Osteoblast (primary cell): ENCODE measurements around the gene TBC1D8. TPM values are rescaled to one million over a fixed set of nuclear protein-coding genes. Genes with fewer than 3 reads are reported as not detected.

Source experiments
- DNase-seq: peaks from one replicate; pipeline ENCODE4 v3.0.0; 2011; ENCODE audit warnings: low spot score, mixed read lengths; ENCODE audit not compliant: insufficient read length; ENCODE audit errors: missing footprints
- H2AFZ ChIP-seq: 2 replicates; pipeline ENCODE4 v1.6.0; 2011; ENCODE audit warnings: mild to moderate bottlenecking, low read length
- H3K27ac ChIP-seq: 2 replicates; pipeline ENCODE4 v1.5.1; 2011; ENCODE audit warnings: mild to moderate bottlenecking, low read depth, low read length, moderate library complexity
- H3K27me3 ChIP-seq: 2 replicates; pipeline ENCODE4 v1.6.0; 2012; ENCODE audit warnings: mild to moderate bottlenecking, control low read depth, inconsistent platforms, low read length, moderate library complexity; ENCODE audit not compliant: insufficient read depth
- H3K36me3 ChIP-seq: 2 replicates; pipeline ENCODE4 v1.5.1; 2011; ENCODE audit warnings: mild to moderate bottlenecking, low read length, control low read depth, moderate library complexity; ENCODE audit not compliant: insufficient read depth
- H3K4me1 ChIP-seq: 2 replicates; pipeline ENCODE4 v1.5.1; 2011; ENCODE audit warnings: mild to moderate bottlenecking, low read length, control low read depth, moderate library complexity; ENCODE audit not compliant: insufficient read depth
- H3K4me2 ChIP-seq: 2 replicates; pipeline ENCODE4 v1.6.0; 2011; ENCODE audit warnings: mild to moderate bottlenecking, low read length; ENCODE audit not compliant: insufficient read depth
- H3K4me3 ChIP-seq: fragments of 200-600 bp; sonication (generic); 3 replicates; pipeline ENCODE4 v1.5.1; 2012; ENCODE audit warnings: mild to moderate bottlenecking, low read length, inconsistent platforms; ENCODE audit not compliant: insufficient read depth
- H3K79me2 ChIP-seq: 2 replicates; pipeline ENCODE4 v1.6.0; 2012; ENCODE audit warnings: mild to moderate bottlenecking, low read length, control low read depth, inconsistent platforms; ENCODE audit not compliant: insufficient read depth
- H3K9me3 ChIP-seq: 2 replicates; pipeline ENCODE4 v1.5.1; 2011; ENCODE audit warnings: low read depth, low read length, control low read depth
- H4K20me1 ChIP-seq: 2 replicates; pipeline ENCODE4 v1.6.0; 2012; ENCODE audit warnings: mild to moderate bottlenecking, low read length, control low read depth; ENCODE audit not compliant: insufficient read depth
- total RNA-seq: library from RNA; depleted of rRNA; stranded (reverse); fragments of >200 nt; gene quantifications from 2 replicates; pipeline ENCODE4 v1.2.3, GENCODE V29; 2012
- TF ChIP-seq, protein P1 (sequence below): IDR thresholded peaks from 2 replicates; pipeline ENCODE4 v1.5.1; 2011; ENCODE audit warnings: mild to moderate bottlenecking, low read depth, low read length, moderate library complexity; ENCODE audit errors: extremely low read depth

The TBC1D8 gene
- total RNA-seq, 1 donor = 13.4 TPM

DNA sequence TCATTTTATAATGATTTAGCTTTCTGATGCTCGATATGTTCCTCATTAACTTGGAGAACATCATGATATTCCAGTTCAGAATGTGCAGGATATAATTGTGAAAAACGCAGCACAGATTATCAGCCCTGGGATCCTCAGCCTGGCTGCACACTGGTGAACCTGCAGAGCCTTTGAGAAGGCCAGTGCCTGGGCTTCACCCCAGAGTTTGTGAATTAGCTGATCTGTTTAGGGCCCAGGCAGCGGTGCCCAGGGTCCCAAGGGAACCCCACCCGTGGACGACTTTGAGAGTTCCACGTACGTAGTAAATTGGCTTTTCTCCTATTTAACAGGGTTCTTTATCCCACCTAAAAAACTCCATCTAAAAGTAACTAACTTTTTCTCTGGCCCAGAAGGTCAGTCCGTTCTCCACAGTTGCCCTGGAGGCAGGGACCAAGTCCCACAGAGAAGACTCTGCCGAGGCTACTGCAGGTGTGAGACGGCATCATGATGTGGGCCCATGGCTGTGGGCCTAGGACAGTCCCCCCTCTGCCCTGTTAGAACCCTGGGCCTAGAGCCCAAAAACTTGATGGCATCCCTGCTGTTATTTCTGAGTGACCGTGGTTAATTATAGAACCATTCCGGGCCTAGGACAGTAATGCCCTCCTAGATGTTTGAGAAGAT is 188.7 kb downstream of the TBC1D8 start:
- H2AFZ ChIP-seq = no peak overlapping the region
- DNase-seq = no peak
- TF ChIP-seq, protein P1, sequence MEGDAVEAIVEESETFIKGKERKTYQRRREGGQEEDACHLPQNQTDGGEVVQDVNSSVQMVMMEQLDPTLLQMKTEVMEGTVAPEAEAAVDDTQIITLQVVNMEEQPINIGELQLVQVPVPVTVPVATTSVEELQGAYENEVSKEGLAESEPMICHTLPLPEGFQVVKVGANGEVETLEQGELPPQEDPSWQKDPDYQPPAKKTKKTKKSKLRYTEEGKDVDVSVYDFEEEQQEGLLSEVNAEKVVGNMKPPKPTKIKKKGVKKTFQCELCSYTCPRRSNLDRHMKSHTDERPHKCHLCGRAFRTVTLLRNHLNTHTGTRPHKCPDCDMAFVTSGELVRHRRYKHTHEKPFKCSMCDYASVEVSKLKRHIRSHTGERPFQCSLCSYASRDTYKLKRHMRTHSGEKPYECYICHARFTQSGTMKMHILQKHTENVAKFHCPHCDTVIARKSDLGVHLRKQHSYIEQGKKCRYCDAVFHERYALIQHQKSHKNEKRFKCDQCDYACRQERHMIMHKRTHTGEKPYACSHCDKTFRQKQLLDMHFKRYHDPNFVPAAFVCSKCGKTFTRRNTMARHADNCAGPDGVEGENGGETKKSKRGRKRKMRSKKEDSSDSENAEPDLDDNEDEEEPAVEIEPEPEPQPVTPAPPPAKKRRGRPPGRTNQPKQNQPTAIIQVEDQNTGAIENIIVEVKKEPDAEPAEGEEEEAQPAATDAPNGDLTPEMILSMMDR = no peak
- H3K4me3 ChIP-seq = no peak overlapping the region
- H4K20me1 ChIP-seq = no peaks in the 10 kb centered on the region
- peaks cover 21% of the 10 kb centered on the region for H3K4me1 ChIP-seq
- H3K27ac ChIP-seq = no peak overlapping the region
- H3K4me2 ChIP-seq = no peak overlapping the region
- H3K79me2 ChIP-seq = no peaks in the 10 kb centered on the region
- no peaks in the 10 kb centered on the region for H3K9me3 ChIP-seq
- H3K27me3 ChIP-seq = peaks cover 5% of the 10 kb centered on the region
- no peaks in the 10 kb centered on the region for H3K36me3 ChIP-seq

DNA sequence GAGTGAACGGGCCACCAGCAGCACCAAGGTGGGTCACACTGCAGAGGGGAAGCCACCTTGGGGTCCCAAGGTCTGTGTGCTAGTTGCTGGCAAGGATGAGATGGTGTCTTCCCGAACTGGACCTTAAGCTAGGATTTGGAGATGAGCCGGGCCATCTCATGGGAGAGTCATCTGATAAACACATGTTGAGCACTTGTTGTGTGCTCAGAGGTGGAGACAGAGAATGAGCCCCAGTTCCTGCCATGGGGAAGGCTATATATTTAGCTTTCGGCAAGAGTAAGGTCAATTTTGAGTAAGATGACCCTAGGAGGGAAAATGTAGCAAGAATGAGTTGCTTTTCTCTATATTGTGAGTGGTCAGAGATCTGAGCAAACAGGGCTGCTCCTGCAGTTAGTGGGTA is 190.5 kb downstream of the TBC1D8 start:
- no peaks in the 10 kb centered on the region for H3K79me2 ChIP-seq
- no peak overlapping the region for H3K4me2 ChIP-seq
- DNase-seq = no peak
- H4K20me1 ChIP-seq = no peaks in the 10 kb centered on the region
- H3K4me3 ChIP-seq = no peak overlapping the region
- H3K4me1 ChIP-seq = peaks cover 21% of the 10 kb centered on the region
- H2AFZ ChIP-seq = no peak overlapping the region
- H3K36me3 ChIP-seq = no peaks in the 10 kb centered on the region
- no peaks in the 10 kb centered on the region for H3K9me3 ChIP-seq
- peaks cover 5% of the 10 kb centered on the region for H3K27me3 ChIP-seq
- TF ChIP-seq, protein P1 = no peak
- no peak overlapping the region for H3K27ac ChIP-seq

DNA sequence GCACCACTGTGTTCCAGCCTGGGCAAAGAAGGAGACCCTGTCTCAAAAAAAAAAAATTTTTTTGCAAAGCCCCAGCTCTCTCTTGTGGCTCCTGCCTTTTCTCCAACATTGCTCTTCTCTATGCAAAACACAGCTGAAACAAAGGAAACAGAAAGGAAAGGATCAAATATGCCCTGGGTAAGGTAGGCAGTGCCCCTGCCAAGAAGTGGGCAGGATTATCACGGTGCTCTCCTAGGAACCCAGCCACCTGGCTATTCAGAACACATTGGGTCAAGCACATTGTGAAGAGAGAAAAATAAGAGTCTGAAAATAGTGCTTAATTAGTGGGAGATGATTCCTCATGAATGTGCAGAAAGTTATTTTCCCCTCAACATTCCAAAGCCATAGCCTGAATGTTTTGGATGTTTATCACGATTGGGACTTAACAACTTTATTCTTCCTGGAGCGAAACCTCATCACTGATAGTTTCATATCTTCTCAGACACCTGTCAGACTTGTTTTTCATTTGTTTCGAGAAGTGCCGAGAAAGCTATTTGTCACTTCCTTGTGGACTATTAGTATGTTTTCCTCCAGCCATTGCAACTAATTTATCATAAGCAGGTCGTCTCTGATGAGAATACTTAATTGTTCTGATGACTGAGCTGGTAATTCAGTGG is 191.8 kb downstream of the TBC1D8 start:
- Histone ChIP-seq H3K4me1 (peaks cover 21% of the 10 kb centered on the region), H4K20me1 (no peaks in the 10 kb centered on the region), H2AFZ (no peak overlapping the region), H3K27me3 (peaks cover 5% of the 10 kb centered on the region), H3K79me2 (no peaks in the 10 kb centered on the region), H3K4me2 (no peak overlapping the region), H3K36me3 (no peaks in the 10 kb centered on the region), H3K27ac (no peak overlapping the region), H3K9me3 (no peaks in the 10 kb centered on the region), H3K4me3 (no peak overlapping the region)
- TF ChIP-seq, protein P1 = no peak
- peak; percentile 55 for DNase-seq

DNA sequence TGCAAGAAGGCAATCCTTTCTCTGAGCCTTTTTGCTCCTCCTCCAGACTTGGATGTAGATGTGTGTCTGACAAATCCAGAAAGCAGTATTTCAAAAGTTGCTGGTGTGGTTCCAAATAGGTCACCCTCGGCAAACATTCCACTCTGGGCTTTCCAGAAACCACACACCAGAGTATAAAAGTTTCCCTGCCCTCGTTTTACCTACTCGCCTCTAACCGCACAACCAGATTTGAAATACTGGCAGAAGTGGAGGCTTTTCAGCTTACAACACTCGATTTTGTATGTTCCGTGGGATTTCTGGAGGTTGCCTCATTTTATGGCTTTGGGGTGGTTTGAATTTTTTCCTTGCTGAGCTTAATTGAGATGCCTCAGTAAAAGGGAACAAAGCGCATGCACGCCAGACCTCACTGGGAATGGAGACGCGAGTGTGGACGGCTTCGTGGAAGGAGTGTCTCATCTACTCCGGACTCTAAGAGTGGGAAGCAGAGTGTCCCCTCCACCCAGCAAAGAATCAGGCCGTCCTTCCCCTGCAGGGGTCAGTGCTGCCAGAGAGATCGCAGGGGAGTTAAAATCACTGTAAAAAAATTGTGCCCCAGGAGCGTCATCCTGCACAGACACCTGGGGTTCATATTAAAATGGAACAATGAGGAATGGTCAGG is 193.1 kb downstream of the TBC1D8 start:
- Histone ChIP-seq H3K79me2 (no peaks in the 10 kb centered on the region), H3K4me3 (peak overlapping the region; percentile 26), H3K27me3 (peaks cover 2% of the 10 kb centered on the region), H3K36me3 (no peaks in the 10 kb centered on the region), H3K4me1 (peaks cover 21% of the 10 kb centered on the region), H3K9me3 (no peaks in the 10 kb centered on the region), H4K20me1 (no peaks in the 10 kb centered on the region), H3K4me2 (peak overlapping the region; percentile 67), H3K27ac (peak overlapping the region; percentile 56), H2AFZ (no peak overlapping the region)
- DNase-seq = peak; percentile 92
- TF ChIP-seq, protein P1 = peak; percentile 18
